Progenitor cell of endocrine pancreas (in vitro differentiated cells): ENCODE data around the gene FRMPD2. TPM values are rescaled to one million over a fixed set of nuclear protein-coding genes. Genes with fewer than 3 reads are reported as not detected.

ENCODE experiments used
- DNase-seq: peaks from one replicate; pipeline ENCODE4 v3.0.0; 2021; ENCODE audit warnings: low spot score; ENCODE audit not compliant: unreplicated experiment
- H3K27ac Mint-ChIP-seq: 2 replicates; pipeline ENCODE4 v1.8.0; 2021; ENCODE audit warnings: mild to moderate bottlenecking, moderate library complexity, mixed read lengths
- H3K27me3 Mint-ChIP-seq: 2 replicates; pipeline ENCODE4 v1.8.0; 2021; ENCODE audit warnings: mixed read lengths
- H3K36me3 Mint-ChIP-seq: 2 replicates; pipeline ENCODE4 v1.8.0; 2022; ENCODE audit warnings: mixed read lengths; ENCODE audit not compliant: insufficient read depth
- H3K4me1 Mint-ChIP-seq: 2 replicates; pipeline ENCODE4 v1.8.0; 2021; ENCODE audit warnings: low read depth, mixed read lengths
- H3K4me3 Mint-ChIP-seq: 2 replicates; pipeline ENCODE4 v1.8.0; 2021; ENCODE audit warnings: low read depth, mild to moderate bottlenecking, moderate library complexity, mixed read lengths
- H3K9me3 Mint-ChIP-seq: 2 replicates; pipeline ENCODE4 v1.8.0; 2021; ENCODE audit warnings: low read depth, mixed read lengths
- CTCF ChIP-seq: fragments of 200-600 bp; sonication (generic); IDR thresholded peaks from one replicate; pipeline ENCODE4 v1.5.0; 2021; ENCODE audit warnings: antibody characterized with exemption, mild to moderate bottlenecking; ENCODE audit not compliant: unreplicated experiment
- total RNA-seq: library from RNA; stranded (reverse); gene quantifications from 2 replicates; pipeline ENCODE4 v1.2.1, GENCODE V29; 2021

FRMPD2 gene
- total RNA-seq, 1 donor from 2014 or later = 1.2 TPM

- peaks cover 3% of the 10 kb centered on the region for H3K9me3 Mint-ChIP-seq
- peaks cover 7% of the 10 kb centered on the region for H3K4me1 Mint-ChIP-seq
- DNase-seq = no peak
- no peaks in the 10 kb centered on the region for H3K36me3 Mint-ChIP-seq
- TF ChIP-seq CTCF = no peak
- H3K27me3 Mint-ChIP-seq = peaks cover 28% of the 10 kb centered on the region
- no peak overlapping the region for H3K4me3 Mint-ChIP-seq
- H3K27ac Mint-ChIP-seq = no peak overlapping the region
Measured at GRCh38 chr10:48197236-48197899, 77.1 kb downstream of the FRMPD2 start.

- no peak for TF ChIP-seq CTCF
- Mint-ChIP-seq H3K4me1 (peaks cover 7% of the 10 kb centered on the region), H3K4me3 (no peak overlapping the region), H3K27me3 (peaks cover 28% of the 10 kb centered on the region), H3K9me3 (peaks cover 3% of the 10 kb centered on the region), H3K27ac (no peak overlapping the region), H3K36me3 (no peaks in the 10 kb centered on the region)
- DNase-seq = no peak
Measured at GRCh38 chr10:48195803-48196202, 78.7 kb downstream of the FRMPD2 start.

DNA sequence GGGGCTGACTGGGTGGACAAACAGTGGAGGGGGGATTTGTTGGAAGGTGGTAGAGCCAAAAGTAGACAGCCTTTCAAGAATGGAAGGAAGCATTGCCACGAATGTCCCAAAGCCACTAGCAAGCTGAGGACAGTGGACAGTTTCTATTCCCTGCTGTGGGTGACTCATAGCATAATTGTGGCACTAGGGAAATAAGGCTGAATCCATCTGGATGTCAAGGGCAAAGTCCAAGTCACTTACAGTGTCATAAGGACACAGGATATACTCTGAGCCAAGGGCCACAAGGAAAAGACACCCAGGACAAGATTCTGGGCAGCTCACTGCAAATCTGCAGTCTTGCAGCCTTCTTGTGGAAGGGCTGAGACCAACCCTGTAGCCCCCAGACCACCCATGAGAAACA lies 79.7 kb downstream of the FRMPD2 start:
- Mint-ChIP-seq H3K27me3 (peaks cover 28% of the 10 kb centered on the region), H3K9me3 (peaks cover 3% of the 10 kb centered on the region), H3K4me3 (no peak overlapping the region), H3K4me1 (peaks cover 7% of the 10 kb centered on the region), H3K27ac (no peak overlapping the region), H3K36me3 (no peaks in the 10 kb centered on the region)
- no peak for TF ChIP-seq CTCF
- DNase-seq = no peak

DNA sequence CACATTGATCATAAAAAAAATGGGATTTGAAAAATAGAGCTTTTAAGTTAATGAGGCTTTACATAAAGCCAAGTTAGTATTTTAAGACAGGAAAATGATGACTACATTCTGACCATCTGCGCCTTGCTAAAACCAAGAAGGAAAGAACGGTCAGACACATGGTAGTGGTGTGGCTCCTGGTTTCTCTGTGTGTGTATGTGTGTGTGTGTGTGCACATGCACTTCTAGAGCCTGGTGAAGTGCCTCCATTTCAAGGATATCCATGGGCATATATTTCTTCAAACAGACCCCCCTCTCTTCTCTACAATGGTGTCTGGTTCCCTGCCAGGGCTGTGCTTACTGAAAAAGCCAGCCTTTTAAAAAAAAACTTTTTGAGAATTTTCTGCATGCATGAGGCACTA lies 80.9 kb downstream of the FRMPD2 start:
- no peak for TF ChIP-seq CTCF

GRCh38 chr10:48192881-48193450 lies 81.5 kb downstream of the FRMPD2 start:
- Mint-ChIP-seq H3K4me1 (peaks cover 10% of the 10 kb centered on the region), H3K36me3 (no peaks in the 10 kb centered on the region), H3K4me3 (no peak overlapping the region), H3K27me3 (peaks cover 28% of the 10 kb centered on the region), H3K27ac (no peak overlapping the region), H3K9me3 (no peaks in the 10 kb centered on the region)
- no peak for TF ChIP-seq CTCF
- no peak for DNase-seq

More for the DNA sequence above, 80.9 kb downstream of the FRMPD2 start:
- H3K9me3 Mint-ChIP-seq = no peaks in the 10 kb centered on the region
- DNase-seq = no peak
- H3K27ac Mint-ChIP-seq = no peak overlapping the region
- H3K4me1 Mint-ChIP-seq = peaks cover 6% of the 10 kb centered on the region
- no peaks in the 10 kb centered on the region for H3K36me3 Mint-ChIP-seq
- H3K27me3 Mint-ChIP-seq = peaks cover 28% of the 10 kb centered on the region
- H3K4me3 Mint-ChIP-seq = no peak overlapping the region
